ENCODE results near the gene OR52I1. TPM values are rescaled to one million over a fixed set of nuclear protein-coding genes. Genes with fewer than 3 reads are reported as not detected.

Gene OR52I1
- total RNA-seq, 2 experiments from 2014 or later, result not detected

GRCh38 chr11:4580124-4580523 is 13.7 kb upstream of the OR52I1 start:
- peaks cover 9% of the 10 kb centered on the region for H3K27me3 Mint-ChIP-seq
- H3K36me3 Mint-ChIP-seq, result no peaks in the 10 kb centered on the region
- ChIA-PET CTCF (no interaction called here), POLR2A (no interaction called here)
- H3K27ac Mint-ChIP-seq, result no peak overlapping the region
- no peak overlapping the region for H3K4me3 Mint-ChIP-seq
- no peak for DNase-seq
- no peaks in the 10 kb centered on the region for H3K9me3 Mint-ChIP-seq
- intact Hi-C loops (cut with micrococcal nuclease), result no loop called here
- peaks cover 5% of the 10 kb centered on the region for H3K4me1 Mint-ChIP-seq (ENCODE audit: low read depth)

- no peak within 1 kb of the TSS for H3K27ac Mint-ChIP-seq
- no peak for DNase-seq
- H3K4me3 Mint-ChIP-seq, result no peak within 1 kb of the TSS
- POLR2A ChIA-PET, result no interaction called here
- CTCF ChIA-PET, result no interaction called here
- no peaks in the 10 kb centered on the region for H3K4me1 Mint-ChIP-seq (ENCODE audit: low read depth)
- intact Hi-C loops (cut with micrococcal nuclease), result no loop called here
- peaks cover 10% of the 10 kb centered on the region for H3K27me3 Mint-ChIP-seq
- no peaks in the 10 kb centered on the region for H3K9me3 Mint-ChIP-seq
- no peaks in the 10 kb centered on the region for H3K36me3 Mint-ChIP-seq
Observed at GRCh38 chr11:4581443-4581842, 12.4 kb upstream of the OR52I1 start, which contains the start of gene OR52I2. TSS of gene OR52I2 (plus strand) at chr11:4581743.

- Mint-ChIP-seq H3K36me3 (no peaks in the 10 kb centered on the region), H3K27ac (no peak overlapping the region), H3K27me3 (peaks cover 4% of the 10 kb centered on the region), H3K9me3 (no peaks in the 10 kb centered on the region), H3K4me1 (ENCODE audit: low read depth) (no peaks in the 10 kb centered on the region), H3K4me3 (no peak overlapping the region)
- intact Hi-C loops (cut with micrococcal nuclease), result no loop called here
- DNase-seq, result no peak
- ChIA-PET POLR2A (no interaction called here), CTCF (no interaction called here)
Observed at GRCh38 chr11:4589017-4589416, 4.8 kb upstream of the OR52I1 start.

GRCh38 chr11:4605057-4605456 is 11.2 kb downstream of the OR52I1 start:
- Mint-ChIP-seq H3K36me3 (peaks cover 19% of the 10 kb centered on the region), H3K4me1 (ENCODE audit: low read depth) (peaks cover 29% of the 10 kb centered on the region), H3K27ac (no peak overlapping the region), H3K27me3 (no peaks in the 10 kb centered on the region), H3K4me3 (no peak overlapping the region), H3K9me3 (no peaks in the 10 kb centered on the region)
- intact Hi-C loops (cut with micrococcal nuclease), result loop anchor here (5.0 to 10.0 kb wide), 5 partner anchors 113 to 1630 kb away; partner anchors contain the start of genes CNGA4, FHIP1B, TRIM22 and TRIM34
- DNase-seq, result no peak
- ChIA-PET CTCF (no interaction called here), POLR2A (no interaction called here)

GRCh38 chr11:4606231-4607015 is 12.6 kb downstream of the OR52I1 start:
- no peaks in the 10 kb centered on the region for H3K9me3 Mint-ChIP-seq
- no peak overlapping the region for H3K27ac Mint-ChIP-seq
- CTCF ChIA-PET, result interaction anchor here (1.2 to 1.8 kb wide), 2 partner anchors 31 to 419 kb away, joined by 6 to 7 read pairs; partner anchors contain the start of gene OR51D1
- H3K36me3 Mint-ChIP-seq, result peaks cover 9% of the 10 kb centered on the region
- intact Hi-C loops (cut with micrococcal nuclease), result loop anchor here (5.0 to 10.0 kb wide), 5 partner anchors 114 to 1628 kb away; partner anchors contain the start of genes CNGA4, FHIP1B, TRIM22 and TRIM34
- no peak for DNase-seq
- peak overlapping the region; percentile 93 for H3K4me3 Mint-ChIP-seq
- H3K27me3 Mint-ChIP-seq, result no peaks in the 10 kb centered on the region
- peaks cover 34% of the 10 kb centered on the region for H3K4me1 Mint-ChIP-seq (ENCODE audit: low read depth)
- POLR2A ChIA-PET, result no interaction called here

- Mint-ChIP-seq H3K27ac (peak overlapping the region; percentile 87), H3K4me1 (ENCODE audit: low read depth) (peaks cover 34% of the 10 kb centered on the region), H3K4me3 (peak overlapping the region; percentile 93), H3K9me3 (no peaks in the 10 kb centered on the region), H3K27me3 (no peaks in the 10 kb centered on the region), H3K36me3 (peaks cover 4% of the 10 kb centered on the region)
- DNase-seq, result no peak
- CTCF ChIA-PET, result interaction anchor here (1.2 to 1.8 kb wide), 2 partner anchors 30 to 420 kb away, joined by 6 to 7 read pairs; partner anchors contain the start of gene OR51D1
- intact Hi-C loops (cut with micrococcal nuclease), result loop anchor here (5.0 to 10.0 kb wide), 5 partner anchors 115 to 1628 kb away; partner anchors contain the start of genes CNGA4, FHIP1B, TRIM22 and TRIM34
- POLR2A ChIA-PET, result no interaction called here
Observed at GRCh38 chr11:4607096-4607495, 13.3 kb downstream of the OR52I1 start.

- intact Hi-C loops (cut with micrococcal nuclease), result loop anchor here (2.0 to 10.0 kb wide), 6 partner anchors 116 to 1627 kb away; partner anchors contain the start of genes CNGA4, FHIP1B, TRIM21 and TRIM22
- Mint-ChIP-seq H3K4me3 (peak within 1 kb of the TSS; percentile 93), H3K27ac (peak within 1 kb of the TSS; percentile 87), H3K9me3 (no peaks in the 10 kb centered on the region), H3K4me1 (ENCODE audit: low read depth) (peaks cover 34% of the 10 kb centered on the region), H3K27me3 (no peaks in the 10 kb centered on the region), H3K36me3 (peaks cover 3% of the 10 kb centered on the region)
- ChIA-PET CTCF (interaction anchor here (1.8 kb wide), 1 partner anchor 29 kb away, joined by 7 read pairs; the partner anchor contains the start of gene OR51D1), POLR2A (no interaction called here)
- DNase-seq, result peak; percentile 97
Observed at GRCh38 chr11:4607781-4608666, 14.2 kb downstream of the OR52I1 start, which contains the start of gene TRIM68. TSS of gene TRIM68 (minus strand) at chr11:4608231. CDS start at chr11:4605504, 2,727 bp downstream.

GRCh38 chr11:4610258-4610935 is 16.6 kb downstream of the OR52I1 start:
- H3K27ac Mint-ChIP-seq, result peak overlapping the region; percentile 74
- H3K9me3 Mint-ChIP-seq, result no peaks in the 10 kb centered on the region
- POLR2A ChIA-PET, result no interaction called here
- intact Hi-C loops (cut with micrococcal nuclease), result no loop called here
- DNase-seq, result peak; percentile 54
- no peaks in the 10 kb centered on the region for H3K27me3 Mint-ChIP-seq
- peaks cover 34% of the 10 kb centered on the region for H3K4me1 Mint-ChIP-seq (ENCODE audit: low read depth)
- CTCF ChIA-PET, result interaction anchor here (1.1 kb wide), 1 partner anchor 423 kb away, joined by 3 read pairs; no protein-coding TSS in a partner anchor
- H3K4me3 Mint-ChIP-seq, result peak overlapping the region; percentile 45
- H3K36me3 Mint-ChIP-seq, result no peaks in the 10 kb centered on the region

GRCh38 chr11:4611986-4612385 is 18.1 kb downstream of the OR52I1 start:
- no peak overlapping the region for H3K4me3 Mint-ChIP-seq
- peaks cover 2% of the 10 kb centered on the region for H3K27me3 Mint-ChIP-seq
- H3K9me3 Mint-ChIP-seq, result no peaks in the 10 kb centered on the region
- intact Hi-C loops (cut with micrococcal nuclease), result no loop called here
- DNase-seq, result no peak
- peaks cover 24% of the 10 kb centered on the region for H3K4me1 Mint-ChIP-seq (ENCODE audit: low read depth)
- H3K27ac Mint-ChIP-seq, result no peak overlapping the region
- H3K36me3 Mint-ChIP-seq, result no peaks in the 10 kb centered on the region
- CTCF ChIA-PET, result interaction anchor here (1.5 kb wide), 1 partner anchor 25 kb away, joined by 10 read pairs; the partner anchor contains the start of gene OR51D1
- POLR2A ChIA-PET, result no interaction called here

- H3K9me3 Mint-ChIP-seq, result no peaks in the 10 kb centered on the region
- no peak overlapping the region for H3K4me3 Mint-ChIP-seq
- intact Hi-C loops (cut with micrococcal nuclease), result no loop called here
- ChIA-PET POLR2A (no interaction called here), CTCF (no interaction called here)
- H3K36me3 Mint-ChIP-seq, result no peaks in the 10 kb centered on the region
- no peaks in the 10 kb centered on the region for H3K4me1 Mint-ChIP-seq (ENCODE audit: low read depth)
- peaks cover 11% of the 10 kb centered on the region for H3K27me3 Mint-ChIP-seq
- DNase-seq, result no peak
- no peak overlapping the region for H3K27ac Mint-ChIP-seq
Observed at GRCh38 chr11:4615856-4616444, 22.1 kb downstream of the OR52I1 start.

- no peaks in the 10 kb centered on the region for H3K9me3 Mint-ChIP-seq
- H3K27me3 Mint-ChIP-seq, result peaks cover 11% of the 10 kb centered on the region
- no peak overlapping the region for H3K4me3 Mint-ChIP-seq
- DNase-seq, result no peak
- H3K27ac Mint-ChIP-seq, result no peak overlapping the region
- POLR2A ChIA-PET, result no interaction called here
- intact Hi-C loops (cut with micrococcal nuclease), result no loop called here
- CTCF ChIA-PET, result no interaction called here
- H3K4me1 Mint-ChIP-seq (ENCODE audit: low read depth), result no peaks in the 10 kb centered on the region
- no peaks in the 10 kb centered on the region for H3K36me3 Mint-ChIP-seq
Observed at GRCh38 chr11:4619514-4619913, 25.7 kb downstream of the OR52I1 start.
